Peyer's patch (tissue), 4 donors: Measurements from ENCODE around the gene SORL1.

Source experiments
- POLR2A ChIP-seq, 2 donors: fragments of 450-650 bp; IDR thresholded peaks; one replicate each; pipeline ENCODE4 v1.5.1; 2017; ENCODE audit warnings: antibody characterized with exemption in 2 of 2, mild to moderate bottlenecking in 2 of 2, moderate library complexity in 2 of 2
- TF ChIP-seq, protein P1 (sequence below), 6 experiments: fragments of 450-650 bp in 4 of 6; fragments of 200-600 bp in 2 of 6; sonication (generic) in 1 of 6; IDR thresholded peaks; one replicate each; pipeline ENCODE4 v1.5.1; 2017 to 2019; ENCODE audit warnings: antibody characterized with exemption in 6 of 6, mild to moderate bottlenecking in 3 of 6, moderate library complexity in 1 of 6

DNA sequence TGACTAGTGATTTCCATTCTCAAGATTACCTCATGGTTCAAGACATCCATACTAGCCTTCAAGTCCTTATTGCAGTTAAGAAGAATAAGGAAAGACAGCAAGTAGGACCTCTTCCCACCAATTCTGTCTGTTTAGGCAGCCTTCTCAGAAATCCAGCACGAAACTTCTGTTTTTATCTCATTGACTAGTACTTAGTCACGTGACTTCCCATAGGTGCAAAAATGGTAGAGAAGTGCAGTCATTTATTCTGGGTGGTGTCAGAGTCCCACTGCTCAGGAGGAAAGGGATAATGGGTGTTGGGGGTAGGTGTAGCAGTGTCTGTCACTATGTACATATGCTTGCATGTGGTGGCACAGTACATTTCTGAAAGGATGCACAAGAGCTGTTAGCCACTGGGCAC is 58.3 kb downstream of the SORL1 start:
- TF ChIP-seq, protein P1, sequence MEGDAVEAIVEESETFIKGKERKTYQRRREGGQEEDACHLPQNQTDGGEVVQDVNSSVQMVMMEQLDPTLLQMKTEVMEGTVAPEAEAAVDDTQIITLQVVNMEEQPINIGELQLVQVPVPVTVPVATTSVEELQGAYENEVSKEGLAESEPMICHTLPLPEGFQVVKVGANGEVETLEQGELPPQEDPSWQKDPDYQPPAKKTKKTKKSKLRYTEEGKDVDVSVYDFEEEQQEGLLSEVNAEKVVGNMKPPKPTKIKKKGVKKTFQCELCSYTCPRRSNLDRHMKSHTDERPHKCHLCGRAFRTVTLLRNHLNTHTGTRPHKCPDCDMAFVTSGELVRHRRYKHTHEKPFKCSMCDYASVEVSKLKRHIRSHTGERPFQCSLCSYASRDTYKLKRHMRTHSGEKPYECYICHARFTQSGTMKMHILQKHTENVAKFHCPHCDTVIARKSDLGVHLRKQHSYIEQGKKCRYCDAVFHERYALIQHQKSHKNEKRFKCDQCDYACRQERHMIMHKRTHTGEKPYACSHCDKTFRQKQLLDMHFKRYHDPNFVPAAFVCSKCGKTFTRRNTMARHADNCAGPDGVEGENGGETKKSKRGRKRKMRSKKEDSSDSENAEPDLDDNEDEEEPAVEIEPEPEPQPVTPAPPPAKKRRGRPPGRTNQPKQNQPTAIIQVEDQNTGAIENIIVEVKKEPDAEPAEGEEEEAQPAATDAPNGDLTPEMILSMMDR (IDR thresholded peaks at IDR 0.05), result no peak
- no peak for TF ChIP-seq POLR2A (IDR thresholded peaks at IDR 0.05)
